ENCODE results near the gene LASP1.

LASP1 gene

GRCh38 chr17:38871247-38872015 lies 1.6 kb downstream of the LASP1 start:
- DNase-seq (ENCODE audit: insufficient read length, low spot score) (no peak), FAIRE-seq (no peak)
- TF ChIP-seq CTCF (IDR thresholded peaks at IDR 0.05; ENCODE audit: insufficient read depth, missing control alignments): no peak

GRCh38 chr17:38872027-38872511 lies 2.2 kb downstream of the LASP1 start:
- no peak for TF ChIP-seq CTCF (IDR thresholded peaks at IDR 0.05; ENCODE audit: insufficient read depth, missing control alignments)
- DNase-seq (ENCODE audit: insufficient read length, low spot score) (no peak), FAIRE-seq (no peak)

- no peak for DNase-seq (ENCODE audit: insufficient read length, low spot score)
- no peak for TF ChIP-seq CTCF (IDR thresholded peaks at IDR 0.05; ENCODE audit: insufficient read depth, missing control alignments)
- no peak for FAIRE-seq
These were observed 3.0 kb downstream of the LASP1 start for GRCh38 chr17:38872671-38873385.

- no peak for DNase-seq (ENCODE audit: insufficient read length, low spot score)
- TF ChIP-seq CTCF (IDR thresholded peaks at IDR 0.05; ENCODE audit: insufficient read depth, missing control alignments): no peak
- no peak for FAIRE-seq
These were observed 4.0 kb downstream of the LASP1 start for GRCh38 chr17:38873640-38874380.

GRCh38 chr17:38874505-38875400 lies 4.9 kb downstream of the LASP1 start:
- DNase-seq (ENCODE audit: insufficient read length, low spot score) (no peak), FAIRE-seq (no peak)
- no peak for TF ChIP-seq CTCF (IDR thresholded peaks at IDR 0.05; ENCODE audit: insufficient read depth, missing control alignments)

GRCh38 chr17:38875477-38876075 lies 5.7 kb downstream of the LASP1 start:
- DNase-seq (ENCODE audit: insufficient read length, low spot score) (no peak), FAIRE-seq (no peak)
- TF ChIP-seq CTCF (IDR thresholded peaks at IDR 0.05; ENCODE audit: insufficient read depth, missing control alignments): no peak

Measured in D721Med (cell line).